ENCODE data around the gene WDCP. TPM values are rescaled to one million over a fixed set of nuclear protein-coding genes. Genes with fewer than 3 reads are reported as not detected.

The WDCP gene
- total and polyA plus RNA-seq, 4 experiments from 2014 or later: 4.8 to 20.5 (median 11.3) TPM

DNA sequence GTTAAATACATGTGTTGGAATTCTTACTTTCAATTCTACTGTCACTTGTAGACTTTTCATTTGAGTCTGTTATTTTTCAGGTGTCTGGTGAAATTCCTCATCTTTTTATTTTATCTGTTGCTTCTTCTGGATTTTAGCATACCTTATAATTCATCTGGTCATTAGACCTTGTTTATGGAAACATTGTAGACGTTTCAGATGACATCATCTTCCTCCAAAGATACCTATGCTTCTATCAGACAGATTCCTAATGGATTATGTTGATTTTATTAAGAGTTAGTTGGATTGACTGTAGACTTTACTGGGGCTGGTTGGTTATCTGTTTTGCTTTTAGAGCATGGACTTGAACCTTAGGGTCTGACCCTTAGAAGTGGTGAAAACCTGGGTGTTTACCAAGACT lies 52.6 kb downstream of the WDCP start:
- no peak for DNase-seq
- no peak overlapping the region for H3K4me3 Mint-ChIP-seq
- intact Hi-C loops (cut with micrococcal nuclease): no loop called here
- no peaks in the 10 kb centered on the region for H3K9me3 ChIP-seq (ENCODE audit: control insufficient read depth in 1 of 2, low read length in 2 of 2)
- H3K27ac ChIP-seq (ENCODE audit: low read depth, low read length): no peak overlapping the region
- no peaks in the 10 kb centered on the region for H3K9me3 Mint-ChIP-seq
- ChIA-PET CTCF (ENCODE audit: partially characterized antibody) (interaction anchor here (0.9 kb wide), 1 partner anchor 10 kb away, joined by 3 read pairs; no protein-coding TSS in a partner anchor), POLR2A (ENCODE audit: partially characterized antibody) (no interaction called here)
- no peaks in the 10 kb centered on the region for H3K27me3 Mint-ChIP-seq
- no peak overlapping the region for H3K4me3 ChIP-seq (ENCODE audit: low read length in 2 of 2)
- H3K36me3 ChIP-seq (ENCODE audit: insufficient read depth, low read length): no peaks in the 10 kb centered on the region
- no peaks in the 10 kb centered on the region for H3K4me1 Mint-ChIP-seq
- H3K27ac Mint-ChIP-seq: peak overlapping the region in 1 of 7 donors; percentile 62
- H3K27me3 ChIP-seq (ENCODE audit: insufficient read depth, low read length): no peaks in the 10 kb centered on the region
- peaks cover 3 to 8% of the 10 kb centered on the region in 2 donors for H3K36me3 Mint-ChIP-seq
- H3K4me1 ChIP-seq (ENCODE audit: insufficient read depth, low read length): no peaks in the 10 kb centered on the region

- no peaks in the 10 kb centered on the region for H3K9me3 ChIP-seq (ENCODE audit: control insufficient read depth in 1 of 2, low read length in 2 of 2)
- H3K27me3 Mint-ChIP-seq: no peaks in the 10 kb centered on the region
- no peak overlapping the region for H3K27ac ChIP-seq (ENCODE audit: low read depth, low read length)
- H3K4me3 ChIP-seq (ENCODE audit: low read length in 2 of 2): no peak overlapping the region
- H3K27me3 ChIP-seq (ENCODE audit: insufficient read depth, low read length): no peaks in the 10 kb centered on the region
- CTCF ChIA-PET (ENCODE audit: partially characterized antibody): no interaction called here
- no peaks in the 10 kb centered on the region for H3K9me3 Mint-ChIP-seq
- POLR2A ChIA-PET (ENCODE audit: partially characterized antibody): interaction anchor here (0.5 kb wide), 1 partner anchor 65 kb away, joined by 3 read pairs; no protein-coding TSS in a partner anchor
- intact Hi-C loops (cut with micrococcal nuclease): no loop called here
- H3K36me3 Mint-ChIP-seq: peaks cover 3 to 6% of the 10 kb centered on the region in 2 donors
- no peaks in the 10 kb centered on the region for H3K4me1 ChIP-seq (ENCODE audit: insufficient read depth, low read length)
- H3K4me3 Mint-ChIP-seq: no peak overlapping the region
- H3K4me1 Mint-ChIP-seq: no peaks in the 10 kb centered on the region
- H3K27ac Mint-ChIP-seq: no peak overlapping the region
- DNase-seq: no peak
- no peaks in the 10 kb centered on the region for H3K36me3 ChIP-seq (ENCODE audit: insufficient read depth, low read length)
Measured at GRCh38 chr2:23993736-23994269, 53.4 kb downstream of the WDCP start.

- Histone ChIP-seq H3K4me3 (ENCODE audit: low read length in 2 of 2) (no peak overlapping the region), H3K27ac (ENCODE audit: low read depth, low read length) (no peak overlapping the region), H3K9me3 (ENCODE audit: control insufficient read depth in 1 of 2, low read length in 2 of 2) (no peaks in the 10 kb centered on the region), H3K36me3 (ENCODE audit: insufficient read depth, low read length) (no peaks in the 10 kb centered on the region), H3K4me1 (ENCODE audit: insufficient read depth, low read length) (no peaks in the 10 kb centered on the region), H3K27me3 (ENCODE audit: insufficient read depth, low read length) (no peaks in the 10 kb centered on the region)
- ChIA-PET POLR2A (ENCODE audit: partially characterized antibody) (no interaction called here), CTCF (ENCODE audit: partially characterized antibody) (no interaction called here)
- no peaks in the 10 kb centered on the region for H3K9me3 Mint-ChIP-seq
- no peak overlapping the region for H3K4me3 Mint-ChIP-seq
- peaks cover 3 to 9% of the 10 kb centered on the region in 2 donors for H3K36me3 Mint-ChIP-seq
- H3K27ac Mint-ChIP-seq: peak overlapping the region in 1 of 7 donors; percentile 57
- DNase-seq: no peak
- H3K4me1 Mint-ChIP-seq: peaks cover 0 to 3% (median 0%) of the 10 kb centered on the region in 4 donors
- intact Hi-C loops (cut with micrococcal nuclease): no loop called here
- H3K27me3 Mint-ChIP-seq: no peaks in the 10 kb centered on the region
Measured at GRCh38 chr2:23992931-23993330, 54.3 kb downstream of the WDCP start.

GRCh38 chr2:23988371-23988770 lies 58.8 kb downstream of the WDCP start:
- peaks cover 9 to 13% of the 10 kb centered on the region in 2 donors for H3K36me3 Mint-ChIP-seq
- peaks cover 0 to 3% (median 0%) of the 10 kb centered on the region in 4 donors for H3K4me1 Mint-ChIP-seq
- Histone ChIP-seq H3K27ac (ENCODE audit: low read depth, low read length) (no peak overlapping the region), H3K27me3 (ENCODE audit: insufficient read depth, low read length) (no peaks in the 10 kb centered on the region), H3K36me3 (ENCODE audit: insufficient read depth, low read length) (no peaks in the 10 kb centered on the region), H3K4me3 (ENCODE audit: low read length in 2 of 2) (no peak overlapping the region), H3K9me3 (ENCODE audit: control insufficient read depth in 1 of 2, low read length in 2 of 2) (no peaks in the 10 kb centered on the region), H3K4me1 (ENCODE audit: insufficient read depth, low read length) (no peaks in the 10 kb centered on the region)
- peak overlapping the region in 1 of 7 donors; percentile 50 for H3K27ac Mint-ChIP-seq
- ChIA-PET POLR2A (ENCODE audit: partially characterized antibody) (no interaction called here), CTCF (ENCODE audit: partially characterized antibody) (interaction anchor here (2.1 kb wide), 1 partner anchor 95 kb away, joined by 5 read pairs; no protein-coding TSS in a partner anchor)
- H3K27me3 Mint-ChIP-seq: no peaks in the 10 kb centered on the region
- no peaks in the 10 kb centered on the region for H3K9me3 Mint-ChIP-seq
- intact Hi-C loops (cut with micrococcal nuclease): loop anchor here (1.0 to 5.0 kb wide), 2 partner anchors 96 to 166 kb away; partner anchors contain the start of gene TP53I3
- peak in 4 of 5 donors; percentile 16 to 27 (median 17) for DNase-seq
- H3K4me3 Mint-ChIP-seq: no peak overlapping the region

Other genes starting within 250 kb of the WDCP start
- gene ATAD2B, start 120.3 kb downstream of the WDCP start, total RNA-seq: 10 to 100 TPM; 38.7 to 44.4 TPM
- gene ATAD2B, start 120.3 kb downstream of the WDCP start, polyA plus RNA-seq: 1 to 10 TPM; 3.8 to 7.1 TPM
- gene UBXN2A, start 106.9 kb downstream of the WDCP start, total RNA-seq: 10 to 100 TPM; 14.5 to 15.0 TPM
- gene UBXN2A, start 106.9 kb downstream of the WDCP start, polyA plus RNA-seq: 10 to 100 TPM in 1 of 2 donors, 1 to 10 TPM in 1; 9.7 to 12.4 TPM
- not detected for gene MFSD2B, start 37.3 kb downstream of the WDCP start, total RNA-seq
- not detected for gene MFSD2B, start 37.3 kb downstream of the WDCP start, polyA plus RNA-seq
- gene FKBP1B, start 2.4 kb upstream of the WDCP start, total RNA-seq: 1 to 10 TPM in 1 of 2 experiments, under 1 TPM in 1; 0.58 to 1.3 TPM
- 1 to 10 TPM; 2.3 to 2.5 TPM for gene FKBP1B, start 2.4 kb upstream of the WDCP start, polyA plus RNA-seq
- 10 to 100 TPM; 50.0 to 55.3 TPM for gene SF3B6, start 28.9 kb upstream of the WDCP start, total RNA-seq
- 100 to 1,000 TPM; 180 to 238 TPM for gene SF3B6, start 28.9 kb upstream of the WDCP start, polyA plus RNA-seq
- gene TP53I3, start 37.4 kb upstream of the WDCP start, total RNA-seq: under 1 TPM; 0.20 to 0.47 TPM
- under 1 TPM in 1 of 2 donors, not detected in 1; 0.15 TPM for gene TP53I3, start 37.4 kb upstream of the WDCP start, polyA plus RNA-seq
- gene PFN4, start 75.9 kb upstream of the WDCP start, total RNA-seq: not detected
- not detected for gene PFN4, start 75.9 kb upstream of the WDCP start, polyA plus RNA-seq
- 10 to 100 TPM; 17.2 to 24.4 TPM for gene FAM228B, start 76.1 kb upstream of the WDCP start, total RNA-seq
- gene FAM228B, start 76.1 kb upstream of the WDCP start, polyA plus RNA-seq: 1 to 10 TPM; 4.5 to 7.4 TPM
- under 1 TPM; 0.36 to 0.81 TPM for gene FAM228A, start 127.7 kb upstream of the WDCP start, total RNA-seq
- gene FAM228A, start 127.7 kb upstream of the WDCP start, polyA plus RNA-seq: under 1 TPM in 1 of 2 donors, not detected in 1; 0.28 TPM

All from CD4-positive, alpha-beta memory T cell (primary cell).